DMS53 treated with DMSO at 0.1 percent for 48 hours (cell line): ENCODE results near the gene PRDX1.
"Not testable (repeated sequence)": the region's sequence is repeated elsewhere in the genome, so short reads cannot be mapped to it uniquely, and the experiment has no call there.

Experiments used
- DNase-seq: peaks from one replicate; lab custom pipeline; 2025; ENCODE audit not compliant: unreplicated experiment; lab: John Stamatoyannopoulos, UW

PRDX1 gene

DNA sequence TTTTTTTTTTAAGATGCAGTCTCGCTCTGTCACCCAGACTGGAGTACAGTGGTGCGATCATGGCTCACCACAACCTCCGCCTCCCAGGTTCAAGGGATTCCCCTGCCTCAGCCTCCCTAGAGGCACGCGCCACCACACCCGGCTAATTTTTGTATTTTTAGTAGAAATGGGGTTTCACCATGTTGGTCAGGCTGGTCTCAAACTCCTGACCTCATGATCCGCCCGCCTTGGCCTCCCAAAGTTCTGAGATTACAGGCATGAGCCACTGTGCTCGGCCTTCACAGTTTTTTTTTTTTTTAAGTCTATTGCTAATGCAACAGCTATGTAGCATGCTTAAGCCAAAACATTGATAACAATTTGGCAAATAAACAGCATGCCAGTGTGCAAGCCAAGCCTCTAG lies 54.3 kb downstream of the PRDX1 start:
- not testable (repeated sequence) for DNase-seq

DNA sequence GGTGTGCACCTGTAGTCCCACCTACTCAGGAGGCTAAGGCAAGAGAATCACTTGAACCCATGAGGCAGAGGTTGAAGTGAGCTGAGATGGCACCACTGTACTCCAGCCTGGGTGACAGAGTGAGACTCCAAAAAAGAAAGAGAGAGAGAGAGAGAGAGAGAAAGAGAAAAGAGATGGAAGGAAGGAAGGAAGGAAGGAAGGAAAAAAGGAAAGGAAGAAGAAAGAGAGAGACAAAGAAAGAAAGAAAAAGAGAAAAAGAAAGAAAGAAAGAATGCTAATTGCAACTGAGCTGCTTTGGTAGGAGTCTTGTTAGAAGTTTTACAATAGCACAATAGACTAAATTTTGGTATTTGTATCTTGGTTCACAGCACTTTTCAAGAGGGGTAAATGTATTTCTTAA lies 56.4 kb downstream of the PRDX1 start:
- no peak for DNase-seq
